ENCODE measurements around the gene RCAN1.

Gene RCAN1

GRCh38 chr21:34536311-34536710 lies 78.6 kb downstream of the RCAN1 start:
- DNase-seq = no peak

DNA sequence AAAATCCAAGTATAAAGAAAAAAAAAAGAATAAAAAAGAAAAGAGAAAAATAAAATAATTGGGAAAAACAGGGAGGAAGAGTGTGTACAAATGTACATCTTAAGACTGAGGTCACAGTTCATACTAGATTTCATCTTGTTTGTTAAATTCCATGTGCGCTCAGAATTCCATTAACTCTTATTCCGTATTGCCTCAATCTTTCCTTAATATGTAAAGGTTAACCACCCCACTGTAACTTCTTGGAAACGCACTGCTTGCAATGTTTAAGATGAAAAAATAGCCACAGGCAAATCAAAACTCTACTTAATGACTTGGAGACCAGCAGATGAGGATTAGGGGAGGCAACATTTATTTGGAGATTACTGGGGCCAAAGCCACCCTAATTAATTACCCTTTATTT lies 79.0 kb downstream of the RCAN1 start:
- DNase-seq = no peak

GRCh38 chr21:34534522-34534921 lies 80.4 kb downstream of the RCAN1 start:
- DNase-seq = no peak

DNA sequence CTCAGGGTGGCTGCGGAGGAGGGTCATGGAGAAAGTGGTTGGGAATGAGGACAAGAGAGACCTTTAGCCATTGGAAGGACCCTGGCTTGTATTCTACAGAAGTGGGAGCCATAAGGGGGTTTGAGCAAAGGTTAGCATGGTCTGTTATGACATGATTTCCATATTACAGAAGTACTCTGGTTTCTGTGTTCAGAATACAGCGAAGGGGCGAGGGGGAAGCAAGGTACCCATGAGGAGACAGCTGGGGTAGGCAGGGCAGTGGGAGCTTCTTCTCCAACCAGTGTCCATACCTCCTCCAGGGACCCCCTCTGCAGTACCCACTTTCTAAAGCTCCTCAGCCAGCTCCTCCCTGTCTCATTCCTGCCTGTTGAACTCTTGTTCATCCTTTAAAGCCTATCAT lies 81.0 kb downstream of the RCAN1 start:
- DNase-seq = no peak

DNA sequence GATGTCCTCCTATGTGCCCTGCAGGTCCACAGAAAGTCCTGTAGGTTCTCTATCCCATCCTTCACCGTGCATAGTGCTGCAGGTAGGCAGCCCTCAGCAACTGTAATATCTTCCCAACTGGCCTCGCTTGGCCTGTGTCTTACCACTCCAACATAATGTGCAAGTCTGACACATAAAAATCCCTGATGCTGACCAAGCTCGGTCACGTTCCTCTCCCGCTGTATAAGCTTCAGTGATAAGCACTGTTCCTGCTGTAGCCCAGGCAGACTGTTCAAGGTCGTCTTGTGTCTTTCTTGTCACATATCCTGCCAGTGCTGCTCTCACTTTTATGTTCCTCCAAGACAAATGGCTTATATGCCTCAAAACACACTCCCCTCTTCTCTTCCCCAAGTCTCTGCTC lies 83.5 kb downstream of the RCAN1 start:
- DNase-seq = no peak

DNA sequence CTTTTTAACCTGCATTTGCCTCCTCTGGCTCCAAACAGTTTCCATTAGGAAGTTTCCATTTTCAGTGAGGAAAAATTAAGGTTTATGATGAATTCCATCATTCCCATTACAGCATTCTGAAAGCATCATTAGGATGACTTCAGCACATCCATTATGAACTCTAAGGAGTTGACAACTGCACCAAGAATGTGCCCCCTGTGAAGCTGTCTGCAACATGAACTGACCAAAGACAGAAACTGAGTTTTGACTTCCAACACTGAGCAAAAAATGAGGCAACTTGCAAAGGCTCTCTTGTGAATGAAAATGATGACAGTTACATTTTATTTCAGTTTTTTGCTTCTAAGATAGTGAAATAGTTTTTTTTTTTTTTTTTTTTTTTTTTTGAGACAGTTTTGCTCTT lies 84.7 kb downstream of the RCAN1 start:
- DNase-seq = no peak

GRCh38 chr21:34528131-34528561 lies 86.8 kb downstream of the RCAN1 start:
- DNase-seq = no peak

DNA sequence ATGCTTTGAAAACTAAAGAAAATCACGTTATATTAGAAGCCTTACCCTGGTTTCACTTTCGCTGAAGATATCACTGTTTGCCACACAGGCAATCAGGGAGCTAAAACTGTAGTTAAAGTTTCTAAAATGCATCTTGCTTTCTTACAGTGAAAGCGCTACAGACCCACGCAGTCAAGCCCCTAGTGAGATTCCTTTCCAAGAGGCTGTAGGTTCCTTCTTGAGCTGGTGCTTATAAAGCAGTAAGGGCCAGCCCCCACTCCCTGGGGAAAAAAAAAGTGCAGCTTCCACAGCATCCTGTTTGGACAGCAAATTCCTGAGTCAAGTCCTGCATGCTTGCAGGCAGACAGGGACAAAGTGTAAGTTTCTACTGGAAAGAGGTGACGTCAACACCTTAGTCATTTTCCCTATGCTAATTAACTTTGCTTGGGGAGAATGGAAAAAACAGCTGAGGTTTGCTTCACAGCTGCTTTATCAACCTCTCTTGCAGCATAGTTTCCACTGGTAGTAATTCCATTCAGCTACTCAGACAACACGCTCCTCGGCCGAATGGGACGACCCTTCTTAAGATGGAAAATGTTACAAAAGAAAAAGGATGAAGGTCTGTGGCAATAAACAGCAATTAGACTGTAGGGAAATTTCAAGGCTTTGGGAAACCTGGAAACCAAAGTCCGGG lies 88.2 kb downstream of the RCAN1 start:
- no peak for DNase-seq

GRCh38 chr21:34526241-34526617 lies 88.7 kb downstream of the RCAN1 start:
- DNase-seq = no peak

- no peak for DNase-seq
These were observed 90.0 kb downstream of the RCAN1 start for GRCh38 chr21:34524646-34525601.

GRCh38 chr21:34523019-34523555 lies 91.8 kb downstream of the RCAN1 start:
- DNase-seq = no peak

DNA sequence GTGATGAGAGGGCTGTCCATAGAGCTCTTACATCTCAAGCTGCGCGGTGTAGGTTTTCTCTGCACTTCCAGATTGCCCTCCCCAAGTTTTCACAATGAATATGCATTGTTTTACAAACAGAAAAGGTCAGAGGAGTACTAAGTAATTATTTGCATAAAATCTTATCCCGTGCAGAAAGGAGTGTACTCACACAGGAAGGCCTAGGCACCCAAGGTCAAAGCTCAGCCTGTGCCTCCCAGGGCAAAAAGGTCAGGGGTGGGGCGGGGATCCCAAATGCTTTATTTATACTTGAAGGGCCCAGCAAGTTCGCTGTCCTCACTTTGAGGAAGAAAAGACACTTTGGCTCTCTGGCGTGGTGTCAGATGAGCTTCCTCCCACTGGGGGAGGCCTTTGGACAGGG lies 92.6 kb downstream of the RCAN1 start:
- no peak for DNase-seq

GRCh38 chr21:34521561-34521960 lies 93.4 kb downstream of the RCAN1 start:
- no peak for DNase-seq

- DNase-seq = no peak
These were observed 94.0 kb downstream of the RCAN1 start for GRCh38 chr21:34520764-34521508.

DNA sequence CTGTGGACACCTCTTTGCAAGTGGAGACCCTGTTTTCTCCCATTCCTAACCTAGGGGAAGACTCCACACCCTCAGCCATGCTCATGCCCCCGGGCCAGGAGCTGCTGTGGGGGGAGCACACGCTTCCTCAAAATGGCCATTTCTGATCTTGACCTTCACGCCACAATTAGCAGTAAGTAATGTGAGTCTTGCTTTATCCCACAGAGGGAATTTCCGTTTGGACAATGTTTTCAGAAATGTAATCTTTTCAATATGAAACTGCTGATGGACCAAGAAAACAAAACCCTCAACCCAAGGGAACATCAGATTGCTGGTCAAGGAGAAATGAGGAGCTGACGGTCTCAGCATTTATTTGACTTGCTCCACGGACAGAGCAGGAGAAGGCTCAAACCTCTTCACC lies 94.6 kb downstream of the RCAN1 start:
- no peak for DNase-seq

DNA sequence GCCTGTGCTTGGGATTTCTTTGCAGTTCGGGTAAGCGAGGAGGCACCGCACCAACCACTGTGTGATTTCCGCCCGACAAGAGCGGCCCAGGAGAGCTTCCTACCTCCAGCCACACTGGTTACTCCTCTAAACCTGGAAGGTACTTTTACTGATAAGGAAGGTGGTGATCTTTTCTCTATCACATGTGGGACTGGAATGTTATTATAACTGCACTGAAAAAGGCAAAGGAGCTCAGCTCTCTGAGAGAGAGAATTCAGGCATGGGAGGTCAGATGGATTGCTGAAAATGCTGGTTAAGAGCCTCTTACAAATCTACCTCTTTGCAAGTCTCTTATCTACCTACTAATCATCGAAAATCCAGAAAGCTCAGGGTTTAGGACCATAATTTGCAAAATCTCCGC lies 95.2 kb downstream of the RCAN1 start:
- no peak for DNase-seq

GRCh38 chr21:34519016-34519415 lies 95.9 kb downstream of the RCAN1 start:
- DNase-seq = no peak

- no peak for DNase-seq
These were observed 96.6 kb downstream of the RCAN1 start for GRCh38 chr21:34518301-34518700.

DNA sequence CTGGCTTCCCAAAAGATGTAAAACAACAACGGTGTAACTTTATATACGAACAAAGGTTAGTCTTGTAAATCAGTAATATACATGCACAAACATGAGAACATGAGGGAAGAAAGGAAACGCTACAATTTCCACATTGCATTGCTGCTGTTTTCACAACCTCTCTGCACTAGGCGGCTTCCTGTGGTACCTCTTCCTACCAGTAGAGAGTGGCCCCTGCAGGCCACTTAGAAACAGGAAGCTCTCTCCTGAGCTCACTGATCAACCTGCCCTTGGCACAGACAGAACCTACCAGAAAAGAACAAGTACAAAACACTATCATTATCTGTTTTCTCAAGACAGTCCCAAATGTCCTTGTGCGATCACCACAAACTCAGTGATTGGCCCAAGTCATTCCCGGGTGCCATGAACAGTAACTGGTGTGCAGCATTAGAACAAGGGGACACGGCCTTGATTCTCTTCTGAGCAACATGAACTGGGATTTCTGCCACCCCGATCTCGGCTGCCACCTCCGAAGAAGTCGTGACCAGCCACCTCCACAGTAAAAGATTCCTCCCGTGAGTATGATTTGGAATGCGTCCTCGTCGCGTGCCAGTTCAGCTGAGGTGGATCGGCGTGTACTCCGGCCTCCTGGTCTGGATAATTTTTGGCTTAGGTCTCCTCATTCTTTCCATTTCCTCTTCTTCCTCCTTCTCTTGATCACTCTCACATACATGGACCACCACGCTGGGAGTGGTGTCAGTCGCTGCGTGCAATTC lies 97.2 kb downstream of the RCAN1 start:
- DNase-seq = no peak

GRCh38 chr21:34517039-34517438 lies 97.9 kb downstream of the RCAN1 start:
- no peak for DNase-seq

DNA sequence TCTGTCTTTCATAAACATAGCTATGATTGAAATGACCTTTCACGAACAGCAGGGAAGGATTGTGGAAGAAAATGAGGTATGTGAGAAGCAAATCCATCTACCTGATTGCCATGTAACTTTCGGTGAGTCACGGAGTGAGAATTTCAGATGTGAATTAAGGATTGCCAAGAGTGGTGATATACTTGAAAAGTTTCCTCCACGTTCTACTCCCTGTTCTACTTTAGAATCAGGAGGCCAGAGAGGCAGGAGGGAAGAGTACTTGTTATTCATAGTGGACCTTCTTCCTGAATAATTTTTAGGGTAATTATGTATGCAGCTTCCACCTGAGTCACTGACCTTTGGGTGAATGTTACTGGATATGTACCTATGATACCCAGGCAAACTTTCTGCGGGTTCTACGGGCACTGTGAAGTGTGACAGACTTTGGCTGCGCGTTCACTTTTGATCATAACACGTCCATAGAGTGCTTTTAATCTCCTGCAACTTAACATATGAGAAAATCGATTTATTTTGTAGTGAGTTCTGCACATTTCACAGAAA lies 100.3 kb downstream of the RCAN1 start:
- no peak for DNase-seq

DNA sequence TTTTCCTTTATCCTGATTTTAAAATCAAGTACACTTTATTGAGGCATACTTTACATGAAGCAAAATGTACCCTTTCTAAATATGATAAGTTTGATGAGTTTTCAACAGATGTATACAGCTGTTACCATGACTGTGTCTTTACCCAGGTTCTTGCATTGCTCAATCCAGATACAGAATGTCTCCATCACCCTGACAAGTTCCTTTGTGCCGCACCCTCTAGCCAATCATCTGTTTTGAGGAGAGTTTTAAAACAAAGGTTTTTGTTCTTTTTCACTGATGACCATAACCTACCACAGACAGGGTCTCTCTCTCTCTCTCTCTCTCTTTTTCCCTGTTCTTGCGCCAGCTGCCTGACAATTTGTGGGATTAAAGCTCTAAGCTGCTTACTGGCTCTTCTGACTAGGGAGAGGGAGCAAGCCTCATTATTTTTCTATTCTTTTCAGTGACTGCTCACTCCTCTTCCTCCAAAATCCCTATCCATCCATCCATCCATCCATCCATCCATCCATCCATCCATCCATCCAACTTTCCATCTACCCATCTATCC lies 101.7 kb downstream of the RCAN1 start:
- DNase-seq = no peak
